ENCODE measurements around the gene CENPE.

CENPE gene

GRCh38 chr4:103086551-103086950, 111.6 kb downstream of the CENPE start:
- in situ Hi-C loops (cut with MboI; ENCODE audit: low pct_unique_long_range_greater_than_20kb, low sequenced_read_pairs): loop anchor here (25.0 kb wide), 2 partner anchors 474 to 649 kb away; no protein-coding TSS in a partner anchor
- no peak for DNase-seq

DNA sequence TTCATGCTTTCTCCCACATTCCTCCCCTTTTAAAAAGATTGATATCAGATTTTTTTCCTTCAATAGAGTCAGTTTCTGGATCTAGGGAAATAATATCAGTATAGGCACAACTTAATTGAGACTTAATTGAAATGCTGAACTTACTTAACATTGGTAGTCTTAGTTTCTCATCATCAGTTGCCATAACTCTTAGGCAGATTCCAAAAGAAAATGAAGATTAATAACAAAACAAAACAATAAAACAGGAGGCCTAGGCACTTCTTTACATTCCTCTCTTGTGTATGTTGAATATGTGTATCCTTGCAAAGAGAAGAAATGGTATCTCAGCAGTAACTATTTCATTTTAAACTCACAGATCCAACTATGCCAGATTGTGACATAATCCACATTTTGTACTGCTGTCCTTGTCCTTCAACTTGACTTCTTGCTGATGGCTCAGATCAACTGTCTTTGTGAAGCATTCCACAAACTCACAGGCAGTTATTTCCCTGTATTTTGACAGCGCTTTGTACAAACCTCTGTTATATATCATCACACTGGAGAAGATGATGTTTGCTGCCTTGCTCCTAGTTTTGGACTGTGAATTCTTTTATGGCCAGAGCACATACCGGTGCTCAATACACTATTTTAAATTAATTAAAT, 112.5 kb downstream of the CENPE start:
- in situ Hi-C loops (cut with MboI; ENCODE audit: low pct_unique_long_range_greater_than_20kb, low sequenced_read_pairs): loop anchor here (25.0 kb wide), 2 partner anchors 473 to 648 kb away; no protein-coding TSS in a partner anchor
- DNase-seq: no peak

DNA sequence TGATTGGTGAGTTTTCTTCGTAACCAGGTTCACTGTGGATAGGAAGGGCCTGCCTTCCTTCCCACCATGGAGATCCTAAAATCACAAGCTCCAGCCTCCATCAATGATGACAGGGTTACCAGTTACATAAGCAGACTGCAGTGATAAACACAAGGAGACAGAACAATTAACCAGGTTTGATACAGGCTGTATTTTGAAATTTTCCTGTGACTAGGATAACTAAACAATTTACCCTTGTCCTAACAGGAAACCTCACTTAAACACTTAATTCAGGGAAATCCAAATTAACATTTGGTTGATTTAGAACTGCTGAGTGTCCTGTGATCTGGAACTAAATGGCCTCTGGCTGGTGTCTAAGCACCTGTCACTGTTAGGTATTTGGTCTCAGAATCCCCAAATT, 118.5 kb downstream of the CENPE start:
- in situ Hi-C loops (cut with MboI; ENCODE audit: low pct_unique_long_range_greater_than_20kb, low sequenced_read_pairs): loop anchor here (25.0 kb wide), 2 partner anchors 467 to 642 kb away; no protein-coding TSS in a partner anchor
- no peak for DNase-seq

- in situ Hi-C loops (cut with MboI; ENCODE audit: low pct_unique_long_range_greater_than_20kb, low sequenced_read_pairs): loop anchor here (25.0 kb wide), 2 partner anchors 465 to 640 kb away; no protein-coding TSS in a partner anchor
- DNase-seq: peak; percentile 66
These were observed 121.3 kb downstream of the CENPE start, which contains the start of gene SLC9B2 for GRCh38 chr4:103076747-103077347. Gene SLC9B2 (minus strand): TSS chr4:103076761. CDS start chr4:103067550, 9,211 bp downstream.

GRCh38 chr4:103075894-103076746, 122.0 kb downstream of the CENPE start:
- in situ Hi-C loops (cut with MboI; ENCODE audit: low pct_unique_long_range_greater_than_20kb, low sequenced_read_pairs): loop anchor here (25.0 kb wide), 2 partner anchors 464 to 639 kb away; no protein-coding TSS in a partner anchor
- DNase-seq: peak; percentile 73

DNA sequence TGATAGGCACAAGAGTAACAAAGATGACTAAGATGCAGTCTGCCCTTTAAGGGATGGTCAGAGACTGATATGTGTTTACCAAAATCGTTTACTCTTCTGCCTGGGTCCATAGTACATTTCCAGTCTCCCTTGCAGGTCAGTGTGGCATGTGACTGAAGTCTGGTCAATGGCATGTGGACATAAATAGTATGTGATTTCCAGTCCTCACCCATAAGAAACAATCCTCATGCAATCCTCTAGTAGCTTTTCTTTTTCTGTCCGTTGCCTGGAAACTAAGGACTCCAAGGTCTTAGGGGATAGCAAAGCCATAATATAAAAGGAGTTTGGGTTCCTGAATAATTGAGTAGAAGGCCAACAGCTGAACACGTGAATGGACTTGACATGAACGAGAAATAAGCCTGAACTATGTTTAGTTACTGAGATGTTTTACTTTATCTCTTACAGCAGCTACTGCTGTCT, 122.7 kb downstream of the CENPE start:
- no peak for DNase-seq
- in situ Hi-C loops (cut with MboI; ENCODE audit: low pct_unique_long_range_greater_than_20kb, low sequenced_read_pairs): loop anchor here (25.0 kb wide), 2 partner anchors 463 to 638 kb away; no protein-coding TSS in a partner anchor

DNA sequence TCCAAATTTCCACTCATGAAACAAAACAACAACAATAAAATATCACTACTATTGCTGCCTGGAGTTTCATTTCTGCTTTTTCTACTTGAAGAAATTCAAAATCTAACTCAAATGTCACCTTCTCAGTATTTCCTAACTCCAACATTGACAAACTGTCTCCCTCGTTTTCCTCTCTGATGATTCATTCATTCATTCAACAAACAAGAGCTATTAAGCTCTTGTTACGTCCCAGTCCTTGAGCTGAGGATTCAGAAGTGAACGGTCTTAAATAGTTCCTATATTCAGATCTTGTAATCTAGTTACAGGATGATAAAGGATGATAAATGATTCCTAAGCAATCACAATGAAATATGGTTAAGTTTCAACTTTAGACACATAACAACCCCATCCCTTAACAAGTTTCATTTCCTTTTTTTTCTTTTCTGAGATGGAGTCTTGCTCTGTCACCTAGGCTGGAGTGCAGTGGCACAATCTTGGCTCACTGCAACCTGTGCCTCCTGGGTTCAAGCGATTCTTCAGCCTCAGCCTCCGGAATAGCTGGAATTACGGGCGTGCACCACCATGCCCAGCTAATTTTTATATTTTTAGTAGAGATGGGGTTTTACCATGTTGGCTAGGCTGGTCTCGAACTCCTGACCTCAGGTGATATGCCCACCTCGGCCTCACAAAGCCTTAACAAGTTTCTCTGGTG, 123.3 kb downstream of the CENPE start:
- peak; percentile 18 for DNase-seq
- in situ Hi-C loops (cut with MboI; ENCODE audit: low pct_unique_long_range_greater_than_20kb, low sequenced_read_pairs): loop anchor here (25.0 kb wide), 2 partner anchors 463 to 638 kb away; no protein-coding TSS in a partner anchor

- in situ Hi-C loops (cut with MboI; ENCODE audit: low pct_unique_long_range_greater_than_20kb, low sequenced_read_pairs): no loop called here
- no peak for DNase-seq
These were observed 124.2 kb downstream of the CENPE start for GRCh38 chr4:103073792-103074438.

- in situ Hi-C loops (cut with MboI; ENCODE audit: low pct_unique_long_range_greater_than_20kb, low sequenced_read_pairs): no loop called here
- no peak for DNase-seq
These were observed 130.1 kb downstream of the CENPE start for GRCh38 chr4:103067841-103068547.

DNA sequence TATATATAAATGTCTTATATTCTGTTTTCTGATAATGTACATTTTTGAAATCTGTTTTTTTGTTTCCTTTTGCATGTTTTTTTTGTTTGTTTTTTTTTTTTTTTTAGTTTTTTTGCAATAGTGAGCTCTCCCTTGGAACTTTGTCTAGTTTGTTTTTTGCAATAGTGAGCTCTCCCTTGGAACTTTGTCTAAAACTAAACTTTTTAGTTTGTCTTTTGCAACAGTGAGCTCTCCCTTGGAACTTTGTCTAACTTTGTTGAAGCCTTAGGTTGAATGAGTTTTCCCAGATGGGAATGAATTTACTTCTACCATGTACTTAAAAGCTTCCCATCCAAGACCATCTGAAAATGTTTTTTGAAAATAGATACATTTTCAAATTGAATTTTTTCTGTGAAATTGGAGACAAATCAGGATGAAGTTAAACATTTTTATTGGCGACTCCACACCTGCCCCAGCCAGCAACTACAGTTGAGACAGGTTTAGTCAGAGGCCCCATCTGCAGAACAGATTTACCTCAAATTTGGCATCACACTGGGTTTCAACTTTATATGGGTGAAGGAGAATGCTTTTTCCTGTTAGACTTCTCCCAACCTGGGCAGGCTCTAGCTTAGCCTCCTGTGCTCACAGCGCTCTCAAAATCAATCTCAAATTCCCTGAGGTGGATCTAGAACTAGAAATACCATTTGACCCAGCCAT, 137.5 kb downstream of the CENPE start:
- DNase-seq: no peak
- in situ Hi-C loops (cut with MboI; ENCODE audit: low pct_unique_long_range_greater_than_20kb, low sequenced_read_pairs): no loop called here
